K562 (cell line): ENCODE measurements around the gene ADAMTS2. TPM values are rescaled to one million over a fixed set of nuclear protein-coding genes. Genes with fewer than 3 reads are reported as not detected.

Source experiments
- ATAC-seq: fragments of 200-7000 bp; cut with Tn5 transposase; 3 replicates; pipeline ENCODE4 v1.9.1; 2020; ENCODE audit warnings: moderate library complexity
- BruUV-seq: library from RNA; stranded (reverse); fragments of 400-500 nt; replicated peaks from 2 replicates; lab custom pipeline; 2021; lab: Mats Ljungman, UMichigan
- CTCF ChIA-PET: fragments of 300-600 bp; formaldehyde crosslinking; extraction: SDS; loops from one replicate; lab custom pipeline; 2021; ENCODE audit warnings: low intra/inter-chr PET ratio; lab: Yijun Ruan, JAX
- POLR2A ChIA-PET: fragments of 300-600, 350-650 bp; sonication (Branson Sonifier 250); formaldehyde crosslinking; extraction: SDS; loops from one replicate; lab custom pipeline; 2021; ENCODE audit warnings: antibody characterized with exemption, inconsistent platforms; lab: Yijun Ruan, JAX
- DNase-seq, 4 experiments: peaks; one replicate each; pipeline versions ENCODE4 v3.0.0 to v3.0.0-alpha.2; 2011 to 2018; ENCODE audit warnings: low spot score in 3 of 4, mixed read lengths in 3 of 4; ENCODE audit errors: extremely low read depth in 1 of 4
- FAIRE-seq: peaks from 2 replicates; lab custom pipeline; 2011; peaks lifted over from hg19 to GRCh38; lab: Jason Lieb, UNC
- H2AFZ ChIP-seq: 2 replicates; pipeline ENCODE4 v1.6.0; 2011; ENCODE audit warnings: low read depth, low read length, control low read depth, inconsistent platforms
- H3K27ac ChIP-seq: fragments of 200-600 bp; 3 replicates; pipeline ENCODE4 v1.8.0; 2011; ENCODE audit warnings: low read depth, mild to moderate bottlenecking, control low read depth, inconsistent platforms, low read length, moderate library complexity, mixed read lengths; ENCODE audit errors: extremely low read depth
- H3K27me3 ChIP-seq, 2 experiments: fragments of 300-600 bp in 1 of 2; 2 replicates in 1 of 2; 3 replicates in 1 of 2; pipeline versions ENCODE4 v1.6.0 to v1.8.0; 2011; ENCODE audit warnings: inconsistent platforms in 2 of 2, low read length in 2 of 2, mild to moderate bottlenecking in 1 of 2, mixed read lengths in 1 of 2, moderate library complexity in 1 of 2; ENCODE audit not compliant: control insufficient read depth in 2 of 2, insufficient read depth in 2 of 2
- H3K36me3 ChIP-seq: fragments of 300-600 bp; 3 replicates; pipeline ENCODE4 v1.8.0; 2011; ENCODE audit warnings: mild to moderate bottlenecking, low read length, inconsistent platforms; ENCODE audit not compliant: control insufficient read depth, insufficient read depth
- H3K4me1 ChIP-seq, 2 experiments: fragments of 200-600 bp in 1 of 2; replicated peaks in 1 of 2; 2 replicates in 1 of 2; 3 replicates in 1 of 2; pipeline versions ENCODE4 v1.5.1 to v1.8.0; 2011; ENCODE audit warnings: inconsistent platforms in 2 of 2, low read length in 2 of 2, mild to moderate bottlenecking in 1 of 2, mixed read lengths in 1 of 2, moderate library complexity in 1 of 2; ENCODE audit not compliant: control insufficient read depth in 2 of 2, insufficient read depth in 2 of 2
- H3K4me2 ChIP-seq: 2 replicates; pipeline ENCODE4 v1.6.1; 2011; ENCODE audit warnings: low read length, control low read depth, inconsistent platforms, mixed read lengths; ENCODE audit not compliant: insufficient read depth
- H3K4me3 ChIP-seq: fragments of 200-600 bp; sonication (generic), shearing (Covaris generic); 2 replicates; pipeline ENCODE4 v1.5.1; 2016; ENCODE audit warnings: control low read depth, inconsistent platforms
- H3K79me2 ChIP-seq: fragments of 200-600 bp; 3 replicates; pipeline ENCODE4 v1.8.0; 2011; ENCODE audit warnings: low read length, inconsistent platforms; ENCODE audit not compliant: control insufficient read depth, insufficient read depth
- H3K9ac ChIP-seq, 2 experiments: 2 replicates each; pipeline versions ENCODE4 v1.6.0 to v1.6.1; 2011; ENCODE audit warnings: low read depth in 2 of 2, low read length in 2 of 2, control low read depth in 1 of 2, inconsistent platforms in 1 of 2, mild to moderate bottlenecking in 1 of 2, mixed read lengths in 1 of 2; ENCODE audit not compliant: insufficient read depth in 1 of 2
- H3K9me1 ChIP-seq: one replicate; pipeline ENCODE4 v1.6.0; 2011; ENCODE audit warnings: inconsistent platforms, mild to moderate bottlenecking, low read length, moderate library complexity; ENCODE audit not compliant: control insufficient read depth, insufficient read depth
- H3K9me3 ChIP-seq: replicated peaks from 2 replicates; pipeline ENCODE4 v1.5.1; 2011; ENCODE audit warnings: low read depth, low read length, inconsistent platforms; ENCODE audit not compliant: control insufficient read depth, insufficient read depth
- H4K20me1 ChIP-seq: replicated peaks from 2 replicates; pipeline ENCODE4 v1.6.1; 2011; ENCODE audit warnings: low read length, inconsistent platforms, mixed read lengths; ENCODE audit not compliant: control insufficient read depth, insufficient read depth
- NFIC ChIP-seq: fragments of 450-650 bp; IDR thresholded peaks from 2 replicates; pipeline ENCODE4 v1.6.1; 2017; ENCODE audit warnings: mild to moderate bottlenecking, inconsistent platforms
- PTRF ChIP-seq: fragments of 450-650 bp; IDR thresholded peaks from 2 replicates; pipeline ENCODE4 v1.6.1; 2016; ENCODE audit warnings: mild to moderate bottlenecking, missing genetic modification characterization, missing compliant biosample characterization
- RHOXF2B ChIP-seq: fragments of 250-450 bp; sonication (Bioruptor Pico); conservative IDR thresholded peaks from 2 replicates; pipeline ENCODE4 v1.5.1; 2021
- ZBTB11 ChIP-seq, 3 experiments: fragments of 200-800 bp in 1 of 3; fragments of 250-450 bp in 1 of 3; fragments of 450-650 bp in 1 of 3; sonication (Bioruptor Pico) in 1 of 3; sonication (Bioruptor generic) in 1 of 3; formaldehyde crosslinking in 1 of 3; IDR thresholded peaks; 2 replicates each; pipeline versions ENCODE4 v1.6.1 to v1.8.0; 2016 to 2022; ENCODE audit warnings: mild to moderate bottlenecking in 2 of 3, missing genetic modification characterization in 2 of 3, missing compliant biosample characterization in 1 of 3, moderate library complexity in 1 of 3
- ZNF165 ChIP-seq: fragments of 250-450 bp; sonication (Bioruptor Pico); IDR thresholded peaks from 2 replicates; pipeline ENCODE4 v1.4.0; 2020; ENCODE audit warnings: borderline replicate concordance
- ZNF3 ChIP-seq: fragments of 250-450 bp; sonication (Bioruptor Pico); IDR thresholded peaks from 2 replicates; pipeline ENCODE4 v1.5.0; 2021; ENCODE audit warnings: mild to moderate bottlenecking, moderate library complexity
- WGBS: fragments of 100-300 bp; shearing (Covaris generic); methylation state at CpG from one replicate; pipeline ENCODE4 v1.1.6; 2016; ENCODE audit warnings: low coverage, mixed read lengths; ENCODE audit not compliant: insufficient coverage; ENCODE audit errors: missing lambda C conversion rate; 5-methylcytosine and 5-hydroxymethylcytosine counted together
- in situ Hi-C: fragments of 300-500 bp; cut with MboI; formaldehyde crosslinking; loops from 4 replicates; pipeline ENCODE4 v1.15.0; 2018; ENCODE audit warnings: inconsistent platforms, mixed read lengths
- intact Hi-C: fragments of 100-400 bp; cut with micrococcal nuclease; formaldehyde crosslinking; loops from 2 replicates; pipeline ENCODE4 v1.14.2; 2022
- polyA plus RNA-seq, 8 experiments: library from polyadenylated mRNA; depleted of rRNA in 4 of 8; stranded (reverse) in 5 of 8; unstranded in 3 of 8; fragments of >200 nt; fragmentation: Nextera tagmentation in 2 of 8; fragmentation: Illumina TruSeq in 1 of 8; extraction: Ambion mirVana in 2 of 8; extraction: Trizol in 1 of 8; gene quantifications; 2 replicates each; pipeline versions ENCODE4 v1.2.1 to v1.2.3, GENCODE V29; 2011 to 2014; ENCODE audit warnings: inconsistent platforms in 1 of 8, missing spikeins in 1 of 8
- total RNA-seq, 7 experiments: library from RNA; depleted of rRNA in 6 of 7; stranded (reverse); fragments of >200 nt in 6 of 7; fragmentation: Illumina TruSeq in 2 of 7; extraction: Trizol in 2 of 7; gene quantifications; 2 replicates each; pipeline versions ENCODE4 v1.2.1 to v1.2.3, GENCODE V29; 2011 to 2021; ENCODE audit warnings: low replicate concordance in 1 of 7

Gene ADAMTS2
- total and polyA plus RNA-seq, 9 of the 15 experiments (the other 6 are each of a cell fraction or from before 2014, with no cell fraction given) = not detected

- 2% methylated on average over 13 of the region's 13 CpGs for WGBS
- no peaks in the 10 kb centered on the region for H4K20me1 ChIP-seq
- H3K27ac ChIP-seq = no peak overlapping the region
- peaks cover 11 to 66% of the 10 kb centered on the region in 2 experiments for H3K27me3 ChIP-seq
- H2AFZ ChIP-seq = no peak overlapping the region
- no peaks in the 10 kb centered on the region for H3K79me2 ChIP-seq
- FAIRE-seq (no peak), DNase-seq (no peak), ATAC-seq (no peak)
- in situ Hi-C loops = no loop called here
- ChIA-PET POLR2A (interaction anchor here (1.3 kb wide), 1 partner anchor 9 kb away, joined by 3 read pairs; no protein-coding TSS in a partner anchor), CTCF (no interaction called here)
- BruUV-seq = no TSS peak
- no peaks in the 10 kb centered on the region for H3K9me1 ChIP-seq
- no peaks in the 10 kb centered on the region for H3K4me1 ChIP-seq
- no peaks in the 10 kb centered on the region for H3K36me3 ChIP-seq
- no peak for TF ChIP-seq NFIC
- no peak for TF ChIP-seq ZNF165 (CRISPR knock-in tag)
- TF ChIP-seq ZNF3 = no peak
- TF ChIP-seq PTRF (tag) = no peak
- no peak for TF ChIP-seq ZBTB11 (CRISPR knock-in tag; IDR thresholded peaks at IDR 0.05)
- no peak for TF ChIP-seq RHOXF2B (CRISPR knock-in tag)
- no peak overlapping the region for H3K4me3 ChIP-seq
- intact Hi-C loops = no loop called here
- H3K9me3 ChIP-seq = no peaks in the 10 kb centered on the region
- no peak overlapping the region for H3K9ac ChIP-seq
- H3K4me2 ChIP-seq = no peak overlapping the region
Observed at GRCh38 chr5:179289756-179290385, 55.4 kb downstream of the ADAMTS2 start.
